Measurements from ENCODE around the gene HM13. TPM values are rescaled to one million over a fixed set of nuclear protein-coding genes. Genes with fewer than 3 reads are reported as not detected.

Gene HM13
- polyA plus RNA-seq (2011; rRNA removed) (164 and 229 TPM in 2 replicates), polyA plus RNA-seq (2017; fragmentation: RNase III; extraction: RNeasy Plus Mini Kit Qiagen cat#74134 plus additional on column Dnase treatment) (167 to 178 TPM (median 178 TPM) in 3 replicates), polyA minus RNA-seq (2011; rRNA and poly(A)+ RNA removed) (177 and 217 TPM in 2 replicates)
- polyA plus RNA-seq (2012; cell fraction: cytosol; rRNA removed), result 140 and 200 TPM in 2 replicates
- 247 and 368 TPM in 2 replicates for polyA plus RNA-seq (2012; cell fraction: nucleus; rRNA removed)

GRCh38 chr20:31514154-31515071, at the start of gene HM13:
HM13 (plus strand) TSS chr20:31514442; CDS start chr20:31514552, 110 bp downstream.
- peak within 1 kb of the TSS; percentile 89 to 96 for H3K27ac ChIP-seq
- 2% methylated on average over 50 of the region's 86 CpGs for WGBS (ENCODE audit: missing lambda C conversion rate)
- peak within 1 kb of the TSS; percentile 74 for H3K4me3 ChIP-seq
- peak; percentile 88 to 91 for ATAC-seq
- POLR2A ChIA-PET, result interaction anchor here (1.0 kb wide), 2 partner anchors 43 to 46 kb away, joined by 4 to 5 read pairs; no protein-coding TSS in a partner anchor
- peak within 1 kb of the TSS; percentile 99 for H3K4me2 ChIP-seq
- peaks cover 26% of the 10 kb centered on the region for H3K4me1 ChIP-seq
- CTCF ChIA-PET, result interaction anchor here (0.6 to 1.7 kb wide), 10 partner anchors 8 to 129 kb away, joined by 3 to 8 read pairs (median 4); no protein-coding TSS in a partner anchor
- no peaks in the 10 kb centered on the region for H3K9me3 ChIP-seq
- DNase-seq (ENCODE audit: low read depth in 1 of 2, low spot score in 1 of 2), result peak; percentile 88 to 96
- no peak for FAIRE-seq
- TF ChIP-seq MYC (IDR thresholded peaks at IDR 0.05; ENCODE audit: borderline replicate concordance, low read length), result peak; percentile 90
- peak; percentile 75 for TF ChIP-seq E2F6 (IDR thresholded peaks at IDR 0.05; ENCODE audit: borderline replicate concordance, low read depth)
- TF ChIP-seq EHMT2 (IDR thresholded peaks at IDR 0.05; ENCODE audit: low read depth), result no peak
- peak; percentile 93 for TF ChIP-seq ATOH8 (CRISPR knock-in tag; IDR thresholded peaks at IDR 0.05; ENCODE audit: low read depth)
- no peak for TF ChIP-seq RCOR1 (IDR thresholded peaks at IDR 0.05; ENCODE audit: low read depth, low read length)
- TF ChIP-seq SREBF2 (IDR thresholded peaks at IDR 0.05), result no peak
- no peak for TF ChIP-seq HMGXB4 (CRISPR knock-in tag; IDR thresholded peaks at IDR 0.05; ENCODE audit: borderline replicate concordance)
- TF ChIP-seq PBX3 (IDR thresholded peaks at IDR 0.05), result 0 out of 2 replicates have a peak, but pooled peaks have one; percentile 12
- peak; percentile 30; the same call in 1 of the 2 replicates for TF ChIP-seq RFX5 (IDR thresholded peaks at IDR 0.05)
- TF ChIP-seq HOXB13 (CRISPR knock-in tag; IDR thresholded peaks at IDR 0.05; ENCODE audit: low read depth), result peak; percentile 85
- TF ChIP-seq BCL3 (IDR thresholded peaks at IDR 0.05), result peak; percentile 78
- peak; percentile 87 for TF ChIP-seq PHF8 (IDR thresholded peaks at IDR 0.05; ENCODE audit: borderline replicate concordance, low read depth)
- peak; percentile 68; the same call in 1 of the 2 replicates for TF ChIP-seq ZSCAN20 (CRISPR knock-in tag; IDR thresholded peaks at IDR 0.05)
- no peak for TF ChIP-seq CBX2 (IDR thresholded peaks at IDR 0.05; ENCODE audit: borderline replicate concordance, low read depth)
- no peak for TF ChIP-seq RAD21 (conservative IDR thresholded peaks at IDR 0.05 in 1 of 2, IDR thresholded peaks at IDR 0.05 in 1 of 2)
- TF ChIP-seq EP300 (IDR thresholded peaks at IDR 0.05), result no peak
- no peak for TF ChIP-seq ELK1 (IDR thresholded peaks at IDR 0.05; ENCODE audit: low read depth, low read length)
- peak; percentile 97 for TF ChIP-seq POLR2A (IDR thresholded peaks at IDR 0.05; ENCODE audit: low read length)
- TF ChIP-seq HOXB5 (CRISPR knock-in tag; IDR thresholded peaks at IDR 0.05), result peak; percentile 94
- TF ChIP-seq USF2 (IDR thresholded peaks at IDR 0.05), result 0 out of 2 replicates have a peak, but pooled peaks have one; percentile 8
- no peak for TF ChIP-seq POLR2AphosphoS2 (conservative IDR thresholded peaks at IDR 0.05; ENCODE audit: low read length)
- peak; percentile 93 for TF ChIP-seq CTCF (IDR thresholded peaks at IDR 0.05)
- TF ChIP-seq FOSL2 (IDR thresholded peaks at IDR 0.05), result no peak
- no peak; the same call in 1 of the 2 replicates for TF ChIP-seq FOSL2 (CRISPR knock-in tag; IDR thresholded peaks at IDR 0.05)
- TF ChIP-seq JUN (IDR thresholded peaks at IDR 0.05), result peak in 1 of 2 experiments; percentile 88; a peak in 4 of 5 replicates
- peak; percentile 91 for TF ChIP-seq FOXS1 (CRISPR knock-in tag; IDR thresholded peaks at IDR 0.05)
- TF ChIP-seq SMC3 (IDR thresholded peaks at IDR 0.05), result 0 out of 3 replicates have a peak, but pooled peaks have one; percentile 27

Measured in A549 (cell line).